OCI-LY1 (cell line): ENCODE data around the gene LRRC42.

Source experiments
- EZH2 ChIP-seq: fragments of 200-600 bp; sonication (generic), shearing (Covaris generic); IDR thresholded peaks from 2 replicates; pipeline ENCODE4 v1.8.0; 2017; ENCODE audit warnings: borderline replicate concordance, mixed run types, mild to moderate bottlenecking, antibody characterized with exemption, low read length, moderate library complexity, mixed read lengths
- TF ChIP-seq, protein P1 (sequence below): fragments of 200-600 bp; sonication (generic), shearing (Covaris generic); IDR thresholded peaks from 2 replicates; pipeline ENCODE4 v1.5.1; 2017; ENCODE audit warnings: mild to moderate bottlenecking, antibody characterized with exemption, low read length, moderate library complexity, mixed read lengths

DNA sequence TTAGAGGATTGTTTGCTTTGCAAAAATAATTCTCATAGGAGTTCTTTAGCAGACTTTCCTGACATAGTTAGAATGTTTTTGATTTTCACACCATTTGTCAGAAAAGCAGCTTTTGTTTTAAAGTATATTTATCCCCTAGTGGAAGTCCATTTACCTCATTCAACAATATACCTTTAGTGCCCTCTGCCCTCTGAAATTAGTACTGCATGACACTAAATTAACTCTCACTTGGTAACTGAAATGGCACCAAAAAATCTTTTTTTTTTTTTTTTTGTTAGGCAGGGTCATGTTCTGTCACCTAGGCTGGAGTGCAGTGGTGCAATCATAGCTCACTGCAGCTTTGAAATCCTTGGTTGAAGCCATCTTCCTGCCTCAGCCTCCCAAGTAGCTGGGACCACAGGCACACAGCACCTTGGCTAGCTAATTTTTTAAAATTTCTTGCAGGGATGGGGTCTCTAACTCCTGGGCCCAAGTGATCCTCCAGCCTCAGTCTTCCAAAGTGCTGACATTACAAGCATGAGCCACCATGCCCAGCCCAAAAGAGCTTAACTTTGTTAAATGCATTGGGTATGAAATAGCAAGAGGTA lies 13.6 kb downstream of the LRRC42 start:
- TF ChIP-seq, protein P1, sequence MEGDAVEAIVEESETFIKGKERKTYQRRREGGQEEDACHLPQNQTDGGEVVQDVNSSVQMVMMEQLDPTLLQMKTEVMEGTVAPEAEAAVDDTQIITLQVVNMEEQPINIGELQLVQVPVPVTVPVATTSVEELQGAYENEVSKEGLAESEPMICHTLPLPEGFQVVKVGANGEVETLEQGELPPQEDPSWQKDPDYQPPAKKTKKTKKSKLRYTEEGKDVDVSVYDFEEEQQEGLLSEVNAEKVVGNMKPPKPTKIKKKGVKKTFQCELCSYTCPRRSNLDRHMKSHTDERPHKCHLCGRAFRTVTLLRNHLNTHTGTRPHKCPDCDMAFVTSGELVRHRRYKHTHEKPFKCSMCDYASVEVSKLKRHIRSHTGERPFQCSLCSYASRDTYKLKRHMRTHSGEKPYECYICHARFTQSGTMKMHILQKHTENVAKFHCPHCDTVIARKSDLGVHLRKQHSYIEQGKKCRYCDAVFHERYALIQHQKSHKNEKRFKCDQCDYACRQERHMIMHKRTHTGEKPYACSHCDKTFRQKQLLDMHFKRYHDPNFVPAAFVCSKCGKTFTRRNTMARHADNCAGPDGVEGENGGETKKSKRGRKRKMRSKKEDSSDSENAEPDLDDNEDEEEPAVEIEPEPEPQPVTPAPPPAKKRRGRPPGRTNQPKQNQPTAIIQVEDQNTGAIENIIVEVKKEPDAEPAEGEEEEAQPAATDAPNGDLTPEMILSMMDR: peak; percentile 70
- TF ChIP-seq EZH2: no peak
